ENCODE measurements around the gene PFN1. TPM values are rescaled to one million over a fixed set of nuclear protein-coding genes. Genes with fewer than 3 reads are reported as not detected.

The PFN1 gene
- total and polyA plus RNA-seq, 5 donors from 2014 or later, result 865 to 2,804 (median 2,129) TPM

GRCh38 chr17:4951486-4951885 lies 3.2 kb upstream of the PFN1 start:
- H3K9me3 Mint-ChIP-seq, result peaks cover 0 to 1% (median 0%) of the 10 kb centered on the region in 7 donors

GRCh38 chr17:4950746-4951204 lies 2.4 kb upstream of the PFN1 start, which contains the start of gene ENO3:
Gene ENO3, plus strand, starts transcription at chr17:4951119. Its CDS starts 711 bp downstream, at chr17:4951830.
- H3K4me1 ChIP-seq (ENCODE audit: control insufficient read depth, insufficient read depth, low read length, poor library complexity, severe bottlenecking), result peaks cover 32% of the 10 kb centered on the region
- no peak within 1 kb of the TSS for H3K4me3 ChIP-seq (ENCODE audit: low read depth, low read length)
- H3K9me3 ChIP-seq (ENCODE audit: control insufficient read depth in 2 of 2, low read length in 2 of 2), result no peaks in the 10 kb centered on the region
- peak within 1 kb of the TSS; percentile 84 to 94 (median 86) for H3K4me3 Mint-ChIP-seq
- H3K27ac ChIP-seq (ENCODE audit: insufficient read depth, low read length, poor library complexity, severe bottlenecking), result peak within 1 kb of the TSS; percentile 97
- DNase-seq (no peak), ATAC-seq (ENCODE audit: low read depth in 2 of 2) (no peak)
- H3K27me3 ChIP-seq (ENCODE audit: control insufficient read depth, insufficient read depth, low read length), result no peaks in the 10 kb centered on the region
- peak within 1 kb of the TSS; percentile 77 to 90 (median 77) for H3K27ac Mint-ChIP-seq
- H3K36me3 ChIP-seq (ENCODE audit: control insufficient read depth, insufficient read depth, low read length), result peaks cover 13% of the 10 kb centered on the region
- H3K27me3 Mint-ChIP-seq, result peaks cover 4% of the 10 kb centered on the region
- H3K9me3 Mint-ChIP-seq, result peaks cover 0 to 1% (median 0%) of the 10 kb centered on the region in 7 donors
- H3K4me1 Mint-ChIP-seq, result peaks cover 0 to 29% (median 14%) of the 10 kb centered on the region in 4 donors
- H3K36me3 Mint-ChIP-seq, result peaks cover 10% of the 10 kb centered on the region

More at GRCh38 chr17:4951486-4951885, 3.2 kb upstream of the PFN1 start:
- Mint-ChIP-seq H3K27ac (peak overlapping the region in 1 of 3 donors; percentile 66), H3K4me3 (peak overlapping the region; percentile 47 to 94 (median 86)), H3K27me3 (peaks cover 4% of the 10 kb centered on the region), H3K36me3 (peaks cover 6% of the 10 kb centered on the region), H3K4me1 (peaks cover 0 to 28% (median 12%) of the 10 kb centered on the region in 4 donors)
- no peak for DNase-seq
- H3K4me1 ChIP-seq (ENCODE audit: control insufficient read depth, insufficient read depth, low read length, poor library complexity, severe bottlenecking), result peaks cover 25% of the 10 kb centered on the region
- H3K27ac ChIP-seq (ENCODE audit: insufficient read depth, low read length, poor library complexity, severe bottlenecking), result no peak overlapping the region
- H3K4me3 ChIP-seq (ENCODE audit: low read depth, low read length), result no peak overlapping the region
- H3K36me3 ChIP-seq (ENCODE audit: control insufficient read depth, insufficient read depth, low read length), result peaks cover 6% of the 10 kb centered on the region
- H3K27me3 ChIP-seq (ENCODE audit: control insufficient read depth, insufficient read depth, low read length), result no peaks in the 10 kb centered on the region
- H3K9me3 ChIP-seq (ENCODE audit: control insufficient read depth in 2 of 2, low read length in 2 of 2), result no peaks in the 10 kb centered on the region
- no peak for ATAC-seq (ENCODE audit: low read depth in 2 of 2)

GRCh38 chr17:4950075-4950745 lies 1.9 kb upstream of the PFN1 start:
- peak in 2 of 3 donors; percentile 29 to 65 for DNase-seq
- peak overlapping the region in 2 of 3 donors; percentile 77 to 90 for H3K27ac Mint-ChIP-seq

DNA sequence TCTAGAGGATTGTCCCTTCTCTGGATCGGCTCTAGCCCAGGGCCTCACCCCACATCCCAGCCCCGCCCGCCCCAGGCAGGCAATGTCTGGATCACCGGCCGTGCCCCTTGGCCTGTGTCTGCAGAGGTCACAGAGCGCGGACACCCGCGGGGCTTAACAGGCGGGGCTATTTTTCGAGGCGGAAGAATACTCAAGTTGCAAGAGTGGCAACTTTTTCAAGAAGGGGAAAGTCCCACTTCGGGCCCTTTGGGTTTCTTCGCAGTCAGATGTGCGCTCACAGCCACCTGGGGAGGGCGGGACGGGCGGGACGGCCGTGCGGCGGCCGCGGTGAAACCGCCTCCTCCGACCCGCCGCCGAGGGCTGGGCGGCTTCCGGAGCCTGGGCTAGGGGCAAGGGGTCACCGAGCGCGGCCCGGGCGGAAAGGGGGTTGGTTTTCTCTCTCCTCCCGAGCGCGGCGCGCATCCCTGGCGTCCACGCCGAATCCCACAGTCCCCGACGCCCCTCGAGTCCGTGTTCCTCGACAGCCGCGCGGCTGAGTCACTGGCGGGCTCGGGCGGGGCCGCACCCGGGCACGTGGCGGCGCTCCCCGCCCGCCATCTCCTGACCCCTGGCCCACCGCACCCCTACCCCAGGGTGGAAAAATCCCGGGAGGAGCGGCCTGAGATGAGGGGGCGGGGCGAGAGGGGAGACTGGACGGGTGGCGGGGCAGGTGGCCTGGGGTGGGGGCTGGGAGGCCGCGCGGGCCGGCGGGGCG lies 1.2 kb upstream of the PFN1 start:
- H3K4me1 Mint-ChIP-seq, result peaks cover 0 to 42% (median 25%) of the 10 kb centered on the region in 4 donors
- Histone ChIP-seq H3K27ac (ENCODE audit: insufficient read depth, low read length, poor library complexity, severe bottlenecking) (peak overlapping the region; percentile 97), H3K4me3 (ENCODE audit: low read depth, low read length) (peak overlapping the region; percentile 86), H3K36me3 (ENCODE audit: control insufficient read depth, insufficient read depth, low read length) (peaks cover 23% of the 10 kb centered on the region), H3K9me3 (ENCODE audit: control insufficient read depth in 2 of 2, low read length in 2 of 2) (no peaks in the 10 kb centered on the region), H3K4me1 (ENCODE audit: control insufficient read depth, insufficient read depth, low read length, poor library complexity, severe bottlenecking) (peaks cover 45% of the 10 kb centered on the region), H3K27me3 (ENCODE audit: control insufficient read depth, insufficient read depth, low read length) (no peaks in the 10 kb centered on the region)
- peak; percentile 28 to 29 for ATAC-seq (ENCODE audit: low read depth in 2 of 2)
- H3K4me3 Mint-ChIP-seq, result peak overlapping the region; percentile 95 to 99 (median 98)
- peak overlapping the region; percentile 83 to 97 (median 90) for H3K27ac Mint-ChIP-seq
- H3K36me3 Mint-ChIP-seq, result peaks cover 20% of the 10 kb centered on the region
- DNase-seq, result peak; percentile 71 to 94 (median 83)
- H3K9me3 Mint-ChIP-seq, result peaks cover 0 to 1% (median 0%) of the 10 kb centered on the region in 7 donors
- peaks cover 4% of the 10 kb centered on the region for H3K27me3 Mint-ChIP-seq

More at GRCh38 chr17:4950075-4950745, 1.9 kb upstream of the PFN1 start:
- Mint-ChIP-seq H3K36me3 (peaks cover 16% of the 10 kb centered on the region), H3K4me3 (peak overlapping the region; percentile 84 to 94 (median 86)), H3K27me3 (peaks cover 4% of the 10 kb centered on the region), H3K9me3 (peaks cover 0 to 1% (median 0%) of the 10 kb centered on the region in 7 donors), H3K4me1 (peaks cover 0 to 35% (median 19%) of the 10 kb centered on the region in 4 donors)
- Histone ChIP-seq H3K27ac (ENCODE audit: insufficient read depth, low read length, poor library complexity, severe bottlenecking) (peak overlapping the region; percentile 97), H3K36me3 (ENCODE audit: control insufficient read depth, insufficient read depth, low read length) (peaks cover 19% of the 10 kb centered on the region), H3K9me3 (ENCODE audit: control insufficient read depth in 2 of 2, low read length in 2 of 2) (no peaks in the 10 kb centered on the region), H3K27me3 (ENCODE audit: control insufficient read depth, insufficient read depth, low read length) (no peaks in the 10 kb centered on the region), H3K4me3 (ENCODE audit: low read depth, low read length) (no peak overlapping the region), H3K4me1 (ENCODE audit: control insufficient read depth, insufficient read depth, low read length, poor library complexity, severe bottlenecking) (peaks cover 38% of the 10 kb centered on the region)
- peak; percentile 2 to 4 for ATAC-seq (ENCODE audit: low read depth in 2 of 2)

- ATAC-seq (ENCODE audit: low read depth in 2 of 2) (peak; percentile 28 to 39), DNase-seq (peak; percentile 66 to 88 (median 80))
- peaks cover 23% of the 10 kb centered on the region for H3K36me3 Mint-ChIP-seq
- peaks cover 4% of the 10 kb centered on the region for H3K27me3 Mint-ChIP-seq
- H3K4me3 Mint-ChIP-seq, result peak overlapping the region; percentile 95 to 99 (median 98)
- H3K27ac ChIP-seq (ENCODE audit: insufficient read depth, low read length, poor library complexity, severe bottlenecking), result peak overlapping the region; percentile 97
- H3K9me3 ChIP-seq (ENCODE audit: control insufficient read depth in 2 of 2, low read length in 2 of 2), result no peaks in the 10 kb centered on the region
- H3K36me3 ChIP-seq (ENCODE audit: control insufficient read depth, insufficient read depth, low read length), result peaks cover 23% of the 10 kb centered on the region
- H3K4me1 ChIP-seq (ENCODE audit: control insufficient read depth, insufficient read depth, low read length, poor library complexity, severe bottlenecking), result peaks cover 51% of the 10 kb centered on the region
- H3K9me3 Mint-ChIP-seq, result peaks cover 0 to 3% (median 0%) of the 10 kb centered on the region in 7 donors
- peak overlapping the region; percentile 86 for H3K4me3 ChIP-seq (ENCODE audit: low read depth, low read length)
- peak overlapping the region; percentile 83 to 97 (median 94) for H3K27ac Mint-ChIP-seq
- peaks cover 0 to 47% (median 31%) of the 10 kb centered on the region in 4 donors for H3K4me1 Mint-ChIP-seq
- H3K27me3 ChIP-seq (ENCODE audit: control insufficient read depth, insufficient read depth, low read length), result no peaks in the 10 kb centered on the region
Measured at GRCh38 chr17:4948931-4949320, 596 bp upstream of the PFN1 start.

DNA sequence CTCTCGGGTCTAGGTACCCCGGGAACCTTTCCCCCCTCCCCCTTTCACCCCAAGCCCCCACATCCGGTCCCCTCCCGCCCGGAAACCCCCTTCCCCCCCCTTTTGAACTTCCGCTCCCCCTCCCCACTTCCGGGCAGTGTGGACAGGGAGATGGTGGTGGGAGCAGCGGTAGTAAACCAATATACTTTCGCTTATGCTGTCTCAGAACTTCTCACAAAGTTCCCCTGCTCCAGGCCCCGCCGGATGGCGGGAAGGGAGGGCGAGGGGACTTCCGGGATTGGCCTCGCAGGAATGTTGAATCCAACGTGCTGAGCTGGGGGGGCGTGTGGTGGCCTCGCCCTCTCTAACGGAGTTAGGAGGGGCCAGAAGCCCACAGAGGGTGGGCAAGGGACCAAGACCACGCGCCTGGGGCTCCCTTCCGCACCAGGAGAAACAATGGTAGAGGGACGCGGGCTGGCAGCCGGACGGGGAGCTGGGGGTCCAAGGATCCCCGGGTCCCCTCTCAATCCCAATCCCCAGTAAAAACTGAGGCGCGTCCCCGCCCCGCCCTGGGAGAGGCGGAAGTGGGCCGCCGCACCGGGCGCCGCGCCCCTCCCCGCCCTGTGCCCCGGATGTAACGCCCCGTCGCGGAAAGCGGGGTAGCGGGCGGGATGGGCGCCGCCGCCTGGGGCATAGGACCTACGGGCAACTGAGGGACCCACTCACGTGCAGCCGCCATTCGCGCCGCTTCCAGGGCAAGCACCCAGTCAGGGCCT lies 742 bp downstream of the PFN1 start:
- Histone ChIP-seq H3K36me3 (ENCODE audit: control insufficient read depth, insufficient read depth, low read length) (peaks cover 35% of the 10 kb centered on the region), H3K4me1 (ENCODE audit: control insufficient read depth, insufficient read depth, low read length, poor library complexity, severe bottlenecking) (peaks cover 64% of the 10 kb centered on the region), H3K27ac (ENCODE audit: insufficient read depth, low read length, poor library complexity, severe bottlenecking) (peak overlapping the region; percentile 97), H3K4me3 (ENCODE audit: low read depth, low read length) (peak overlapping the region; percentile 96), H3K9me3 (ENCODE audit: control insufficient read depth in 2 of 2, low read length in 2 of 2) (no peaks in the 10 kb centered on the region), H3K27me3 (ENCODE audit: control insufficient read depth, insufficient read depth, low read length) (no peaks in the 10 kb centered on the region)
- Mint-ChIP-seq H3K36me3 (peaks cover 23% of the 10 kb centered on the region), H3K4me3 (peak overlapping the region; percentile 95 to 99 (median 98)), H3K27ac (peak overlapping the region; percentile 82 to 97 (median 95)), H3K4me1 (peaks cover 0 to 59% (median 35%) of the 10 kb centered on the region in 4 donors), H3K9me3 (peaks cover 0 to 3% (median 0%) of the 10 kb centered on the region in 7 donors), H3K27me3 (peaks cover 4% of the 10 kb centered on the region)
- peak; percentile 26 to 30 for ATAC-seq (ENCODE audit: low read depth in 2 of 2)
- peak; percentile 62 to 90 (median 71) for DNase-seq

- H3K36me3 Mint-ChIP-seq, result peaks cover 24% of the 10 kb centered on the region
- Histone ChIP-seq H3K36me3 (ENCODE audit: control insufficient read depth, insufficient read depth, low read length) (peaks cover 39% of the 10 kb centered on the region), H3K4me1 (ENCODE audit: control insufficient read depth, insufficient read depth, low read length, poor library complexity, severe bottlenecking) (peaks cover 70% of the 10 kb centered on the region), H3K9me3 (ENCODE audit: control insufficient read depth in 2 of 2, low read length in 2 of 2) (no peaks in the 10 kb centered on the region), H3K27ac (ENCODE audit: insufficient read depth, low read length, poor library complexity, severe bottlenecking) (peak overlapping the region; percentile 97), H3K4me3 (ENCODE audit: low read depth, low read length) (peak overlapping the region; percentile 96), H3K27me3 (ENCODE audit: control insufficient read depth, insufficient read depth, low read length) (no peaks in the 10 kb centered on the region)
- H3K9me3 Mint-ChIP-seq, result peaks cover 0 to 3% (median 0%) of the 10 kb centered on the region in 7 donors
- peaks cover 0 to 64% (median 39%) of the 10 kb centered on the region in 4 donors for H3K4me1 Mint-ChIP-seq
- DNase-seq, result no peak
- peaks cover 4% of the 10 kb centered on the region for H3K27me3 Mint-ChIP-seq
- H3K4me3 Mint-ChIP-seq, result peak overlapping the region; percentile 90 to 99 (median 96)
- ATAC-seq (ENCODE audit: low read depth in 2 of 2), result no peak
- peak overlapping the region; percentile 82 to 94 (median 84) for H3K27ac Mint-ChIP-seq
Measured at GRCh38 chr17:4947010-4947410, 1.3 kb downstream of the PFN1 start.

All from CD4-positive, CD25-positive, alpha-beta regulatory T cell (primary cell).